ENCODE results near the gene NOP16.
"Not testable (repeated sequence)": the region's sequence is repeated elsewhere in the genome, so short reads cannot be mapped to it uniquely, and the experiment has no call there.

Gene NOP16

DNA sequence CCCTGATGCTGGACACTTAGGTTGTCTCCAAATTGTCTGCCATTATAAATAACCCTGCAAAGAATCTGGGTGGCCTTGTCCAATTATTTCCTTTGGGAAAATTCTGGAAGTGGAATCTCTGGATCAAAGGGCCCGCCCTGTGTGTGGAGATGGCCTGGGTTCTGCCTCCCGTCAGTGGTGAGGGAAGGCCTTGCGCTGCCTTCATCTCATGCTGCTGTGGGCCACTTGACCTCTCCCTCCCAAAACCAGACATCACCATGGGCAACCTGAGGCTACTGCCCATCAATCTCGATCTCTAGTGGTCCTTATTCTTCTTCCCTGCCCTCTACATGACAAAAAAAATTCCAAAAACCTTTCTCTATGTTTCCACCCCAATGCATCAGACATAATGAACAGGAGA, 21.4 kb upstream of the NOP16 start:
- no peak for DNase-seq (ENCODE audit: low read depth)

DNA sequence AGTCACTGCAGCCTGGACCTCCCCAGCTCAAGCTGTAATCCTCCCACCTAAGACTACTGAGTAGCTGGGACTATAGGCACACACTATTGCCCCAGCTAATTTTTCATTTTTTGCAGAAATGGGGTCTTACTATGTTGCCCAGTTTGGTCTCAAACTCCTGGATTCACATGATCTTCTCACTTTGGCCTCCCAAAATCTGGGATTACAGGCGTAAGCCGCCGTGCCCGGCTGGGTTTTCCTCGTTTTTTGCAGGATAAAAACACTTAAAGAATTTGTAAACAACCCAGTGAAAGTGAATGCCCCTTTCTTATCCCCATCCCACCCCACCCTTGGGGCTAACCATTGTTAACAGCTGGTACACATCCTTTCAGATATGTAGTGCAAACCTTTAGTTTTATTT, 20.2 kb upstream of the NOP16 start:
- DNase-seq (ENCODE audit: low read depth), result no peak

DNA sequence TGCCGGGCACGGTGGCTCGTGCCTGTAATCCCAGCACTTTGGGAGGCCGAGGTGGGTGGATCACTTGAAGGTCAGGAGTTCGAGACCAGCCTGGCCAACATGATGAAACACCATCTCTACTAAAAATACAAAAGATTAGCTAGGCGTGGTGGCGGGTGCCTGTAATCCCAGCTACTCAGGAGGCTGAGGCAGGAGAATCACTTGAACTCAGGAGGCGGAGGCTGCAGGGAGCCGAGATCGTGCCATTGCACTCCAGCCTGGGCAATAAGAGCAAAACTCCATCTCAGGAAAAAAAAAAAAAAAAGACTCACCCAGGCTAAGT, 19.8 kb upstream of the NOP16 start:
- DNase-seq (ENCODE audit: low read depth), result not testable (repeated sequence)

DNA sequence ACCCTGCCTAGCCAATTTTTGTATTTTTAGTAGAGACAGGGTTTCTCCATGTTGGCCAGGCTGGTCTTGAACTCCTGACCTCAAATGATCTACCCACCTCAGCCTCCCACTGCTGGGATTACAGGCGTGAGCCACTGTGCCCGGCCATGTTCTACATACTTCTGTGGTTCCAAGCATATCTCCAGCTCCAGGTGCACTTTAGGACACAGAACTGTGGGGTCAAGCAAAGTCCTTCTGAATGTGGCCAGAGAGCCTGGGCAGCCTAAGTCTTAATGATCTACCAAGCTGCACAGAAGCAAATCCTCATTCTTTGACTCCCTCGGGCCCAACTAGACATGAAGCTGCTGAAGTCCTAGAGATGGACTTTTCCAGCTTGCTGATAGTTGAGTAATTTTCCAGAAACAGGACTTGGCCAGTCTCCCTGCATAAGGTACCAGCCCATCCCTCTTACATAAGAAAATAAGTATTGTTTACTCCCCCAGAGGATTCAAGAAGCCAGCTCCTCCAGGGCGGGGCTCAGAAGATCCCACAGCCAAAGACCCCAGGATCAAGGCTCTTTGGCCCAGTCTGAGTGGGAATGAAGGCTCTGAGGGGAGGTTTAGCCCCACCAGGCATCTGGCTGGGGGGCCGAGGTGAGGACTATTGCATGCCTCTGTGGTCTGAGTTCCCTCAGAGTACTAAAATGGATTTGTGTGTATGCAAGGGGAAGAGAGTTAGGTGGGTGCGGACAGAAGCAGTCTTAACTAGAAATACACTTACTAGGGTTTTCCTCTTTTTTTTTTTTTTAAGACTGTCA, 19.3 kb upstream of the NOP16 start:
- DNase-seq (ENCODE audit: low read depth), result no peak

DNA sequence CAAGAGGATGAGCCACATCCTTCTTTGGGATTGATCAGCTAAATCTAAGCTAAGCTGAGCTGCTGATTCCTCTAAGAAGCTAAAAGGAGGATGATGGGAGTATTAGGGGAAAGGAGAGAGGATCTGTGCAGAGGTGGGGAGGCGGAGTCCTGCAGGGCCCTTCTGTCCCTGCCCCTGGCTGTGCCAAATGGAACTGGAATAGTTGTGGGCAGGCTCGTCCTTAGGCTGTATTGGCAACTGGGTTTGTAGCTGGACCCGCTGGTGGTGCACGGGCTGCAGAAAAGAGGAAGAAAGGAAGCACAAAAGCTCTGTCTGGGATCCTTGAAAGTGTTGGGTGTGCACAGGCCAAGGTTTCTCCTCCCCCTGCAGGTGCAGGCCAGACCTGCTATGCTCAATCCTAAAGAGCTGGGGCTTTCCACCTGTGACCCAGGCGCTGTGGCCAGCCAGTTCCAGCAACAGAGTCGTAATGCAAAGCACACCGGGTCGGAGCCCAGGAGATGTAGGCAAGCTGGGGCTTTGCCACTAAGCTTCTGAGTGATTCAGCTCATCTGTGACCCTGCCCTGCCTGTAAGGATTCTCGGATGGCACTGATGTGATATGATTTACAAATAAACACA, 18.1 kb upstream of the NOP16 start:
- no peak for DNase-seq (ENCODE audit: low read depth)

DNA sequence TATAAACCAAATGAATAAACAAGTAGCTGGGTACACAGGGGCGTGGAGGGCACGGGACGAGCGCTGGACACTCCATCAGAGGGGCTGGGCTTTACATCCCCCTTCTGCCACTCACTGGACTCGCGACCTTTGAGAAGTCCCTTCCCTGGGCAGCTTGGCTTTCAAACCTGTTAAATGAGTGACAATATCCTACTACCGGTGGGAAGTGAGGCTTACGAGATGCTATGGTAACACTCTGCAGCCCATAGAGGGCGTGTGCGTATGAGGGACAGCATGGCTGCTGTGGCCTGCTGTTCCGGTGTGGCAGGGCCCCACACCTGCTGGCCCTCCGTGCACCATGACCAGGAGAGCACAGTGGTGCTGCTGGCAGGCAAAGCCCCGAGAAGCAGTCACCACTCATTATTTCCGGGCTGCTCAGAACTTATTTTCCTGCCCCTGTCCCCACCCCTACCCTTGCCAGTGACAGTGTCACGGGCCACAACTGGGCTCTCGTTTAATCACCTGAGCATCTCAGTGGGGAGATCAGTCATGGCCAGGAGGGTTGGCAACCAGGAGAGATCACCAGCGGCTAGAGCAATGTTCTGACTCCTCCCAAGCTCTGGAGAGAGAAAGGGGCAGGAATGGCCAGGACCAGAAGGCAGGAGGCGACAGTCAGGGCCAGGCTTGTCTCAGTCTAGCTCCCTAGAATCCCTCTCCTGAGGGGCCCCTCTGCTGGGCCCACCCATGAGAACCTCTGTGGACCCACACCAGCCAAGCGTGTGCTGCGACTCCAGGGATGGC, 17.4 kb upstream of the NOP16 start:
- no peak for DNase-seq (ENCODE audit: low read depth)

DNA sequence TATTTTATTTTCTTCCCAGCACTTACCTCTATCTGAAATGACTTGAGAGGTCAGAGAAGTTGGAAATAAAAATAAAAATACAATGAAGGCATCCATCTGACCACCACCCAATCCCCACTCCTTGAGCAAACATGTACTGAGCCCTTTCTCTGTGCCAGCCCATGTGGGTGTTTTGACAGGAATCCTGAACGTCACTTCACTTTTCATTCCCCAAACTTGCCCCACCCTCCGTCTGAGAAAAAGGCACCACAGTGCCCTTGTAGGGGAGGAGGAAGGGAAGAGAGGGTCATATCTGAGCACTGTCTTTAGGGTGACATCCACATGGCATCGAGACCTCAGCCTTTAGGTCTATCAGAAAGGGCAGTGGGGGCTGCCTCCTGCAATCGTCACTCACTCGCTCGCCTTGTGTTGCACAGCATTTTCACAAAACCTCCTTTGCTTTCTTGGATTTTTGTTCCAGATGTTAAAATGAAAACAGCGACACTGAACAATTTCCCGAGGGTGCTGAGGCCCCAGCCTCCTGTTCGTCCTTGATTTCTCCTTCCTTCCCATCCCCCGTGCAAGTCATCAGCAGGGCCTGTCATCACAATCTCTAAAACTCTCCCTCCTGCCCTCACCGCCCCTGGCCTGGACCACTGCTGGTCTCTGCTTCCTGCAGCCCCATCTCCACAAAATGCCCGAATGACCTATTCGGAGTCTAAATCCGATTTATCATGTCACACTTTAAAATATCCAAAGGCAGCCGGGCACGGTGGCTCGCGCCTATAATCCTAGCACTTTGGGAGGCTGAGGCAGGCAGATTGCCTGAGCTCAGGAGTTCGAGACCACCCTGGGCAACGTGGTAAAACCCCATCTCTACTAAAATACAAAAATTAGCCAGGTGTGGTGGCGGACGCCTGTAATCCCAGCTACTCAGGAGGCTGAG, 13.1 kb upstream of the NOP16 start:
- no peak for DNase-seq (ENCODE audit: low read depth)

DNA sequence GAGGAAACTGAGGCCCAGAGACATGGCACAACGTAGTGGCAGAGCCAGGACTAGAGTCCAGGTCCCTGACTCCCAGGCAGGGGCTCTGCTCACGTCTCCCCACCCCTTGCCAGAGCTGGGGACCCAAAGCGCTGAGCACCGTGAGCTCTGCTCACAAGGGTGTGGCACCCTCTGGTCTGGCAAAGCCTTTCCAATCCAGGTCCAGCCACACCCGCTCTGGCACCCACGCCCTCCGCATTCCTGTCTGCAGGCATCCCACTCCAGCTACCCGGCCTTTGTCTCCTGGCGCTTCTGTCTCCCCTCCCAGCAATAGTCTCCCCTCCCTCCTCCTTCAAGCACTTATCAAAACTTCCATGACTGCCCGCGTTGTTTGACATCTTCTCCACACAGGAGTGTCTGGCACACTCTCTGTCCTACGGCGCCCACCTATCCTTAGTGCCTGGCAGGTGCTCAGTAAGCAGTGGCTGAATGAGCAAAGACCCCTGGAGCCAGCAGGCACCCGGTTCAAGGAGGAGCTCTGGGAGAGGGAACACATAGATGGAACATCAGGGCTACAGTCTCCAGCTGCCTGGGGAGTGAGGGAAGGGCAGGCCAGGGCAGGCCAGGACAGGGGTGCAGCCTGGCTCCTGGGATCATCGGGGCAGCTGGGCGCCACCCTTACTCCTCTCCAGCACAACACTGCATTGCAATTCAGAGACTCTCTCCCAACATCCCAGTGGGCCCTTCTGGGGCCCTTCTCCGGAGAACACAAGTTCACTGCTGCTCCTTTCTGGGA, 12.2 kb upstream of the NOP16 start:
- DNase-seq (ENCODE audit: low read depth), result no peak

DNA sequence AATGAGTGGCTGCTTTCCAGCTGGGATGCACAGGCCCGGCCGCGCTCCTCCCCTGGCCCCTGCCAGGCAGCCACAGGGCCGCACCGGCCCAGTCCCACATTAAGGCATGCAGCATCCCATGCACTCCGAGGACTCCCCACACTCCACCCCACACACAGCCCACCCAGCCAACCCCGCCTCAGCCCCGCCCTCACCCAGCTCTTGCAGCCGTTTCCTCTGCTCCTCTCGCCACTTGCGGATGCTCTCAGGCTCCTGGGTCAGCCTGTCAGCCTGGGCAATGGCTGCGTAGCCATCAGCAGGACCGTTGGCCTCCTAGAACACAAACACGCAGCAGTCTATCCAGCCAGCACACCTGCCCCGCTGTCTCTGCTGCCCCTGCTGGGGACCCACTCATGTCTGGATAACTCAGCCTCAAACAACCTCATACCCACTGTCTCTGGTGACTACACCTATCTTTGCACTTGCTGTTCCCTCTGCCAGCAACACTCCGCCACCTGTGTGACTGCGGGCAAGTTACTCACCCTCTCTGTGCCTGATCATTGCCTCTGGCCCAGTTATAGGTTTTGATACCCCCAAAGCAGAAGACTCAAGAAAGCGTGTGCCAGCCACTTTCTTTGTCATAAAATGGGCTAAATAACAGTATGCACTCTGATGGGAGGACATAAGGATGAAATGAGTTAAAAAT, 9.5 kb upstream of the NOP16 start:
- DNase-seq (ENCODE audit: low read depth), result no peak

DNA sequence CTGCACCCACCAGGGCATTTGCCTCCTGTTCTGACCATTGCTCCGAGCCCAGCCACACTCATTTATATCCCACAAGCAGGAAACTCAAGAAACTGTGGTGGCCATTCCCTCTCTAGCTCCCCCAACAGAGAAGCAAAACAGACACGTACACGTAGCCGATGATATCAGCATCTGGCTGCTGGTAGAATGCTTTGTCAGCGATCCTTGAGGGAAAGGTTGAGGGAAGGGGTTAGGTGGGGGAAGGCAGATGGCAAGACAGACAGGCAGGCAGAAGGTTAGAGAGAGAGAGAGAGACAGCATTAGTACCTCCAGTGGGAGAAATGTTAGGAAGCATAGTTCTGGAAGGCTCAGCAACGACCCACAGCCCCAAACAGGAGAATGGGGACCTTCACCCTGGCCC, 7.9 kb upstream of the NOP16 start:
- no peak for DNase-seq (ENCODE audit: low read depth)

DNA sequence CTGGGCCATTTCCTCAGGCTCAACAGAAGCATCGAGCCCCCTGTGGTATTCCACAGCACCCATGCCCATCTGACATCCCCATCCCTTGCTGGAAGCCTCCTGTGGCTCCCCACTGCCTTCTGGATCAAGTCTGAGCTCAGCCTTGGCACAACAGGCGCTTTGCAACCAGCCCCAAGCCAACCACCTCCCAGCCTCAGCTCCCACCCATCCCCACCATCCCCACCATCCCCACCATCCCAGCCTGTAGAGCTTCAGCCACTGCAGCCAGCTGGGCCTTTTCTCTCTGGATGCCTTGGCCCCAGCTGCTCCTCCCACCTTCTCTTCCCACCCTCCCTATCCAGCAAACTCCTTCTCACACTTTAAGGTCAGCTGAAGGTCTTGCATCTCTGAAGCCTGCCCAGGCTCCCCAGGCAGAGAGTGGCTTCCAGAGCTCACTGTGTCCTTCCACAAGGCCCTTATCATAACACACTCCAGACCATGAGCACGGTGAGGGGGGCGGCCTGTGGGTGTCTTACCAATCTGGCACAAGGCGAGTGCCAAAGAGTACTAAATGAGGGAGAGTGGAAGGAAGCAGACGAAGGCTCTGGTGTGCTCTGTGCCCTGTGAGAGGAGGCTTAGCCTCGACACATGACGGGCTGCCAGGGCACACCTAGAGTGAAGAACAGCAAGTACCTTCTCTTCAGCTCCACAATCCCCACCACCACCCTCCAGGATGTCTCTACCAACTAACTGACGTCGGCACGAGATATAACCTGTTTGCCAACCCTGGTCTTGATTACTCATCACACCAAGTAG, 6.7 kb upstream of the NOP16 start:
- no peak for DNase-seq (ENCODE audit: low read depth)

DNA sequence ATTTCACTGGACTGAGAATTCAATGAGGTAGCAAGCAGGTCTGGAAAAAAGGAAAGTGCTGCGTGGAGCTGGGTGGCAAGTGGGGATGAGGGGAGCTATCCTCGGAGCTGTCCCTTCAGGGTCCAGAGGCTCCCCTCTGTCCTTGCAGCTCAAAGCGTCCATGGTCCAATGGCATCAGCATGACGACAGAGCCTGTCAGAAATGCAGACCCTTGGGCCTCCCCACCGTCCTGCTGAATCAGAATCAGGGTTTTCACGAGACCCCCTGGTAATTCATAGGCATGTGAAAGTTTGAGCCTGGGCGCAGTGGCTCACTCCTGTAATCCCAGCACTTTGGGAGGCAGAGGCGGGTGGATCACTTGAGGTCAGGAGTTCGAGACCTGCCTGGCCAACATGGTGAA, 5.7 kb upstream of the NOP16 start:
- DNase-seq (ENCODE audit: low read depth), result no peak

DNA sequence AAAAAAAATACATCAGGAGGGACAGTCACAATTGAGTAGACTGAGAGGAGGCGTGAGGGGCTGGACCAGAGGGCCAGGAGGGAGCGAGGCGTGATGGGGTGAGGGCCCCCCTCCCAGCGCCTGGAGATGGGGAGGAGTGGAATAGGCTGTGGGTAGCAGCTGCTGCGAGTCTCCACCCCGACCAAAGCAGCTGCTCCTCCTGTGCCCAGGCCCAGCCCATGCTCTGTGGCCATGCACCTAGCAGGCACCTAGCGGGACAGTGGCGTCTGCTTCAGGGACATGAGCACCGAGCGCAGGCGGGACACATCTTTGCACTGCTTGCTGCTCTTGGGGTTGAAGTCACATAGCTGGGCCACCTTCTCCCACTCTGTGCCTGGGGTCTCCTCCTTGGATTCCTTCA, 4.1 kb upstream of the NOP16 start:
- no peak for DNase-seq (ENCODE audit: low read depth)

DNA sequence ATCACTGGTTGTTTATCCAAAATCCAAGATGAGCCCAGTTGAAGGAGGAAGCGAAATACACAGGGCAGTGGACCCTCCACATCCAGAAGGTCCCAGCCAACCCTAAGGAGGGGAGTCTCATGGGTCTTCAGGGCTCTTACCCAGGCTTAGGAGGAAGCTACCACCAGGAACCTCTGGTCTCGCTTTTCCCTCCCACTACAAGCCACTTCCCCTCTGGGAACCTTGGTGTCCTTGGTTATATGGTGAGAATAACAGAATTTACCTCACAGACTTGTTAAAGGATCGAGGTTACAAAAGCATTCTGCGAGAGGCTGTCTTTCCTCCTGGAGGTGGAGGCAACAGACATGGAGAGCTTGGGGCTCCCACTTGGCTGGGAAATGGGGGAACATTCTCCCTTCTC, 3.6 kb upstream of the NOP16 start:
- no peak for DNase-seq (ENCODE audit: low read depth)

DNA sequence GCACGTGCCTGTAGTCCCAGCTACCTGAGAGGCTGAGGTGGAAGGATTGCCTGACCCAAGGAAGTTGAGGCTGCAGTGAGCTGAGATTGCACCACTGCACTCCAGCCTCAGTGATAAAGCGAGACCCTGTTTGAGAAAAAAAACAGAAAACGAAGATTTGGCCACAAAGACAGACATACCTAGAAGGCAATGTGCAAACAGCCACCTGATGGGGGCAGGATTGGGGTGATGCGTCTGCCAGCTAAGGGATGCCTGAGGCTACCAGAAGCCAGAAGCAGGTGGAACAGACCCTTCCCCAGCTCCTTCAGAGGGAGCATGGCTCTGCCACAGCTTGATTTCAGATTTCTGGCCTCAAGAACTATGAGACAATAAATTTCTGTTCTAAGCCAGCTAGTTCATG, 3.1 kb upstream of the NOP16 start:
- no peak for DNase-seq (ENCODE audit: low read depth)

DNA sequence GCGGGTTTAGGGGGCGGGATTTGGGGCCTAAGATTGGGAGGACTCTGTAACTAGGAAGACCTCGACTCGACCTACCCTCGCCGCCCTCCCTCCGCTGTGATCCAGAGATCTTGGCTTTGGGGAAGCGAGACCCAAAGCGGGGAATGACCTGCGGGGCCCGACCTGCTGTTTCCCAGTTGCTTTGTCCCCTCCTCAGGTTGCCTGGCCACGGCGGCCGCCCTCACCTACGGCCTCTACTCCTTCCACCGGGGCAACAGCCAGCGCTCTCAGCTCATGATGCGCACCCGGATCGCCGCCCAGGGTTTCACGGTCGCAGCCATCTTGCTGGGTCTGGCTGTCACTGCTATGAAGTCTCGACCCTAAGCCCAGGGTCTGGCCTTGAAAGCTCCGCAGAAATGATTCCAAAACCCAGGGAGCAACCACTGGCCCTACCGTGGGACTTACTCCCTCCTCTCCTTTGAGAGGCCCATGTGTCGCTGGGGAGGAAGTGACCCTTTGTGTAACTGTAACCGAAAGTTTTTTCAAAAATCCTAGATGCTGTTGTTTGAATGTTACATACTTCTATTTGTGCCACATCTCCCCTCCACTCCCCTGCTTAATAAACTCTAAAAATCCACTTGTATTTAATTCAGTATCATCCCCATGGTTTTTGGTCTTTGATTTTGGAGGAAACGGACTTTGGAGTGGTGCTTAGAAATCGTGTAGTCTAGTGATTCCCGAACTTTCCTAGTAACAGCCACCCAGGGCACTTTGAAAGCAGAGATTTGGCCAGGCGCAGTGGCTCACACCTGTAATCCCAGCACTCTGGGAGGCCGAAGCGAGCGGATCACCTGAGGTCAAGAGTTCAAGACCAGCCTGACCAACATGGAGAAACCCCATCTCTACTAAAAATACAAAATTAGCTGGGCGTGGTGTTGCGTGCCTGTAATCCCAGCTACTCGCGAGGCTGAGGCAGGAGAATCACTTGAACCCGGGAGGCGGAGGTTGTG, 1.0 kb upstream of the NOP16 start:
- DNase-seq (ENCODE audit: low read depth), result no peak

DNA sequence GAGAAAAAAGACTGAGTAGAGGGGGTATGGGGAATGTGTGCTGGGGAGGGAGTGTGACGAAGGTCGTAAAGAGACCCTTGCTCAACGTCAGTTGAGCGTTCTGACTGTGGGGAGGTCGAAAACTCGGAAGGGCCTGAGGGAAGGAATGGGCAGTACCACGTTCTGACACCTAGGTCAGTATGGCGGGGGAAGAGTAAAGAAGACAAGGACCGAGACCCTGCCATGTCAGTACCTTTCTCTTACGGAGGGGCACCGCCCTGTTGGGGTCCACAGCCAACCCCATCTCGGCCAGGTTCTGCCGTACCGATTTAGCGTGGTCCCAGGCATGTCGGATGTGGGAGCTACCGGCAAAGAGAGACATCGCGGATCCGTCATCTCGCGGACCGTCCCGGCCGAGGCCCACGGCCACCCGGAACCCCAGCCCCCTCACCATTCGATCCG, 375 bp downstream of the NOP16 start:
- DNase-seq (ENCODE audit: low read depth), result no peak

DNA sequence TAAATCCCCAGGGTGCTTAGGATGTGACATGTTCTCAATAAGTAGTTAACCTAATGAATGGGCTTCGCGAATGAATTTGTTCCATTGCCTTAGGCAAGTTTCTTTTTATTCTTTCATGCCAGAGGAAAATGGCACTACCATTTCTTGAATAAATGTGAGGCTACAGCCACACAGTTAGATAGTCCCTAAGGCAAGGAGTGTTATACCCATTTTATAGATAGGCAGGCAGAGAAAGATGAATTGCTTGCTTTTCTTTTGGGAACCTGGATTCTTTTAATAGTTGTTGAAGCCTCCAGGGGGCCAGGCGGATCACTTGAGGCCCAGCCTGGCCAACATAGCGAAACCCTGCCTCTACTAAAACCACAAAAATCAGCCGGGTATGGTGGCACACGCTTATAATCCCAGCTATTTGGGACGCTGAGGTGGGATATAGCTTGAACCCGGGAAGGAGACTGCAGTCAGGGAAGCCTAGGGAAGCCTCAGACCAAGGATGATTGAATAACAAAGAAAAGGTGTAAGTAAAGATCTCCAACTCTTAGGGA, 943 bp downstream of the NOP16 start:
- no peak for DNase-seq (ENCODE audit: low read depth)

Data from HS-5 (cell line).